NOMO-1 (cell line): ENCODE data around the gene CIPC.

ENCODE experiments used
- DNase-seq, 2 experiments: peaks; one replicate each; lab custom pipeline; 2025; ENCODE audit not compliant: unreplicated experiment in 2 of 2; lab: John Stamatoyannopoulos, UW

CIPC gene

DNA sequence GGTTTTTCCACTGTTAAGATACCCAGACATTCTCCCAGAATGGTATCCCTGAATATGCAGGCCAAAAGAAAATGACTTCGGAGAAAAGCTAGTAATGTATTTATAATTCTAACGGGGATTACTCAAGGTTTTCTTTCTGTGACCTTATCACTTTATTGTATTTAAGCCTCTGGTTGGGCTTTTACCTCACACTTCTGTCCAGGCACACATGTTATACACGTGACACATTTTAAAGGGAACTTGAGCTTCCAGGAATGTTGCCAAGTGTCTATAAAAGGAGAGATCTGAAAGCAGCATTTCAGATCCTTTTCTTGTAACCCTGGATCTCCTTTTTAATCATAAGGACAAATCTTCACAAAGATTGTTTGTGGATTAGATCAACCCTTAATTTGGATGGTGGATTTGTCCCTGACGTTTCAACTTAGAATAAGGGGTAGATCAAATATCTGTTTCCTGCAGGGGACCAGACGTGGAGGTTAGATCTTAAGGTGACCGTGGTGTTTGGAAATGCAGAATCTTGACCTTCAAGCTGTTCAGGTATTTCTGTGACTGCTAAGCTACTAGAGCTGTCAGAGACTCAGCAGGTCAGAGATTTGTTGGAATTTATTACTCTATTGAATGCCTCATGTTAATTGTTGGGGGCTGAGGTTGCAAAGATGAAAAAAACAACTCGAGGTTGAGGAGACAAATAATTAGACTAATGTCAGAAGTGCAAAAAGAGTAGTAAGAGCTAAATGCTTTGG is 1.5 kb downstream of the CIPC start:
- peak; percentile 4 to 8 for DNase-seq

DNA sequence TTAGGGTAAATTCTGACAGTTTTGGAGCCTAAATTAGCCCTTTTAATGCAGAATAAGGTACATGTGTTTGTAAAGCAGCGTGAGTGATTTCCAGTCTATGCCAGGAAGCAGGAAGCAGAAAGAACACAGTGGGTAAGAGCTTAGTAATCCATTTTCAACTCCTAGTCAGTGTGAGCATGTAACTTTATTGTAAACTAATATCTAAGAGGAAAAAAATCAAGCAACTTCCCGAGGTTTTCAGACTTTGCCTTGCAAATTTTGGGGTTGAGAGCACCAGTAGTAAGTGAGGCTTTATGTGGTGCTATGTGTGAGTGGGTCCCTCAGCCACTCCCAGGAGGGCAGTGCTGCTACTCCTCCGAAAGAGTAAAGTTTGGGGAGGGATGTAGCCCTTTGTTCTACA is 2.9 kb downstream of the CIPC start:
- DNase-seq: no peak

DNA sequence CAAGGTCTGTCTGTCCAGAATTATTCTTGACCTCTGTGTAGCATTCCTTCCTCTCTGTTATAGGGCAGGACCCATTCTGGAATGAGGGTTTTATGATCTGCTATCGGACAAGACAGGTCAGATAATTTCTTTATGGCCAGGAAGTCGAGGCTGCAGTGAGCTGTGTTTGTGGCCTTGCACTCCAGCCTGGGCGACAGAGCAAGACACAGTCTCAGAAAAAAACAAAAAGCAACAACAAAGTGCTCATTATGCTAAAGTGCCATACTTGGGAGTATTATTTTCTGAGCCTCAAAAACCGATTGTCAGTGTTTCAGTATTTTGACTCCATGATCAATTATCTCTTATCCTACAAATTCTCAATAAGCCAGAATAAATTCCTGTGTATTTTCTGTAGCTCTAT is 4.1 kb downstream of the CIPC start:
- no peak for DNase-seq

- no peak for DNase-seq
Observed at GRCh38 chr14:77103475-77103874, 5.4 kb downstream of the CIPC start.

GRCh38 chr14:77103951-77104350 is 5.9 kb downstream of the CIPC start:
- no peak for DNase-seq

GRCh38 chr14:77104393-77104792 is 6.3 kb downstream of the CIPC start:
- DNase-seq: no peak

GRCh38 chr14:77105145-77105939 is 7.3 kb downstream of the CIPC start:
- DNase-seq: no peak

GRCh38 chr14:77106666-77107065 is 8.6 kb downstream of the CIPC start:
- no peak for DNase-seq

DNA sequence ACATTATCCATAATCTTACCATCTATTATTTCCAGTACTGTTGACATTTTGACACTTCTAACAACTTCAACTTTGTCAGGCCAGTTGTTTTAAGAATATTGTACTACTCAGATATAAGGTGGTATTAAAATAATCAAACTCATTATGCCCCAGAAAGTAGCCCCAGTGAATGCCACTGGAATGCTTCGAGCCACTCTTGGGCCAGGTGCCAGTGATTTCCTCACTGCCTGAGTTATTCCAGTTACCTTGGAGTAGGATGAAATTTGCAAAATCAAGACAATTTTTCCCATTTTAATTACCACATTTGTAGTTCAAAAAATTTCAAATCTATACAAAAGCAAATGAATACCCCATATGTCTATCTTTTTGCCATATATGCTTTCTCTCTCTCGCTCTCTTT is 9.2 kb downstream of the CIPC start:
- no peak for DNase-seq

DNA sequence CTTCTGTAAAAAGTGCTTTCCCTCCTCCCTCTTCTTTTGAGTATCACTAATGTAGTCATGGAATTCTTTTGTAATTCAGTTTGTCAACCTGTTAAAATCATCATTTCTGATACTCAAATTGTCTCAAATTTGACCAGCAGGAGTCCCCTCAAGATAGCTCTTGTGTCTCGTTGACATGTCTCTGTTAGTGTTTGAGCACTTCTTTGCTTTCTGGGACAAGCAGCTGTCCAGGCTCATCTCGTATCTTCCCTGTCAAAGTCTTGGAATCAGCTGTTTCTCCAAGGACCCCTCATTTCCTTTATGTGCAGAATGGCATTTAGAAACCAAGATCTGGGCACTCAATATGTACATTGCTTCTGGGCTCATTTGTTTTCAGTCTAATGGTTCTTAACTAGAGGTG is 10.7 kb downstream of the CIPC start:
- DNase-seq: no peak

- no peak for DNase-seq
Observed at GRCh38 chr14:77109656-77110055, 11.6 kb downstream of the CIPC start.

DNA sequence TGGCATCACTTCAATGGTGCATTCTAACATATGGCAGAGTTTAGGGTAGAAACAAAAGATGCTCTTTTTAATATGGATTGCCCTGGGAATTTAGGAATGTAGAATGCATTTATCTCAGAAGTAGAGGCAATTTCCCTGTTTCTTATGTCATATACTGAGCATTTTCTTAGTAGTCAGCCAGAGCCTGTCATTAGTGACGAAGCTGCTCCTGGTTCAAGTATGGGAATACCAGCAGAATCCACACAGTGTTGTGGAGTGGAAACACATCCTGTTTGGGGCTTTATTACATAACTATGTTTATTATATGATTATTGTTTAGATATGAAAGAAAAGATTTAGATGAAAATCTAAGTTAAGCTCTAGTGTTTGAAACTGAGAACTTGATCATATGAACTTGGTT is 12.2 kb downstream of the CIPC start:
- no peak for DNase-seq

GRCh38 chr14:77111021-77111420 is 13.0 kb downstream of the CIPC start:
- no peak for DNase-seq

DNA sequence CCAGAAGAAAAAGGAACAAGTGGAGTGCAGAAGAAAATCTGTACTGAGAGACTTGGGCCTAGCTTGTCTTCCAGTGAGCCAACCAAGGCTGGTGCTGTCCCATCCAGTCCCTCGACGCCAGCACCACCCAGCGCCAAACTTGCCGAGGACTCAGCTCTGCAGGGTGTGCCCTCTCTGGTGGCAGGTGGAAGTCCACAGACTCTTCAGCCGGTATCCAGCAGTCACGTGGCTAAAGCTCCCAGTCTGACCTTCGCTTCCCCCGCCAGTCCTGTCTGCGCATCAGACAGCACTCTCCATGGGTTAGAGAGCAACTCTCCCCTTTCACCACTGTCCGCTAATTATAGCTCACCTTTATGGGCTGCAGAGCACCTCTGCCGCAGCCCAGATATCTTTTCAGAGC is 15.6 kb downstream of the CIPC start:
- DNase-seq: no peak

GRCh38 chr14:77114609-77115008 is 16.6 kb downstream of the CIPC start:
- DNase-seq: no peak

DNA sequence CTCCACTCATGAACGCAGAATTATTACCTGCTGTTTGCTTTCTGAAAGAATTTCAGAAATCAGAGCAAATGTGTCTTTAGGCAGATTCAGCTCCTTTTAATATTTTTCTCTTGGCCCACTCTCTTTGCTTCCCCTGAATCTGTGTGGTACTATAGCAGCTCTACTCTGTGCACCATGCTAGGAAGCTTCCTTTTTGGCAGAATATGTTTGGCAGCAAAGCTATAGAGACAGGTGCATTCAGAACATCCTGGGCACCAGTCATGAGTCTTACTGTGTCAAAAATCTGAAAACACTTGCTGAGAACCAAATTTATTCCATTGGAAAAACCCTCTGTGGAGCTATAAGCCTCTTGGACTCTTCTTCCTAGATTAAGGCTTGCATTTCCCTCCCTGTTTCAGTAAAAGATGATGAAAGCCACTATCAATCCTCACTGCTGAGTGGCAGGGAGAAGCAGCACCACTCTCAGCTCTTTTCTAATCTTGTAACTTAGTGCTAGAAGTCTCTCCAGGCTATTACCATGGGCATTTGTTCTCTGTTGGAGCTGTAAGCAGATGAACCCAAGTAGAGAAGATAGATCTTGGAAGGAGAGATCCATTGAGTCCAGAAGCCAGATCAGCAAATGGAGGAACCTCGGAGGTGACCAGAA is 18.2 kb downstream of the CIPC start:
- no peak for DNase-seq

DNA sequence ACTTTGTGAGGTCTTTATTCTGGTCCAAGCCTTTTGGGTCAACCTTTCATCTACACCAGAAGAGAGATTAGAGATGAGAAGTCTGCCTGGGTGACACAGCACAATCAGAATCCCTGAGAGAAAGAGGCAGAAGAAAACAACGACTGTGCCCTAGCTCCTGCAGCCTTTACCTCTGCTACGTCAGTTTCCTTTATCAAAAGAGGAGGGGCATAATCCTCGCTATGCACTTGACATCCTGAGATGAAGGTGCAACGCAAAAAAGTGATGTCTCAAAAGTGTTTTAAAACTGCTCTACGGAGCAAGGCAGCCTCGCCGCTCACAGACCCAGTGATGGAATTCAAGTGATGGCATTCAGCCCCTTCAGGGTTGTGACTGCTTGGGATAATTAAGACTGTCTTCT is 21.8 kb downstream of the CIPC start:
- no peak for DNase-seq

GRCh38 chr14:77120771-77121743 is 23.0 kb downstream of the CIPC start:
- peak; percentile 71 to 90 for DNase-seq

DNA sequence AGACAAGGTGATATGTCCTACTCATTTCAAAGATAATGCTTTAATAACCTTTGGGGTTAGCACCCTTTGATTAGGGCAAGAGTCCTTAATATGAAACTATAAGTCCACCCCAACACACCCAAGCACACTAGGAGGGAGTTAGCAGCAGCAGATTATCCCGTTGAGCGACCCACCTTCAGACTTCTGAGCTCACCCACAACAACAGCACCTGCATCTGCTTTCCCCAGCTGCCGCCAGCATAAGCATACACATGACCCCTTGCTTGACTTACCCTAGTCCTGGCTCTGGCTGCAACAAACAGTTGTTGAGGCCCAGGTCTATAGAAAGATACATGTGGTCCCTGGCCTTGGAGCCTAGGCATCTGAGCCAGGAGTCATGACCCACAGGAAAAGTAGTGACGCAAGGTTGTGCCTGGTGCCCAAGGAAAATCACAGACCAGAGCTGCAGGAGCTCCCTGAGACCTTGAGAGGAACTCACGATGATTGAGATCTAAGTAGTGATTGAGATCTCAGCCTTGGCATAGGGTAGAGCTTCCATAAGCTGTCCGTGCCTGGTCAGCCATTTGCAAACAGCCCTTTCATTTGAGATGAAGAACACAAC is 24.6 kb downstream of the CIPC start:
- DNase-seq: no peak
